Measurements from ENCODE around the gene EFR3B. TPM values are rescaled to one million over a fixed set of nuclear protein-coding genes. Genes with fewer than 3 reads are reported as not detected.
"Not testable (repeated sequence)": the region's sequence is repeated elsewhere in the genome, so short reads cannot be mapped to it uniquely, and the experiment has no call there.

Gene EFR3B, protein sequence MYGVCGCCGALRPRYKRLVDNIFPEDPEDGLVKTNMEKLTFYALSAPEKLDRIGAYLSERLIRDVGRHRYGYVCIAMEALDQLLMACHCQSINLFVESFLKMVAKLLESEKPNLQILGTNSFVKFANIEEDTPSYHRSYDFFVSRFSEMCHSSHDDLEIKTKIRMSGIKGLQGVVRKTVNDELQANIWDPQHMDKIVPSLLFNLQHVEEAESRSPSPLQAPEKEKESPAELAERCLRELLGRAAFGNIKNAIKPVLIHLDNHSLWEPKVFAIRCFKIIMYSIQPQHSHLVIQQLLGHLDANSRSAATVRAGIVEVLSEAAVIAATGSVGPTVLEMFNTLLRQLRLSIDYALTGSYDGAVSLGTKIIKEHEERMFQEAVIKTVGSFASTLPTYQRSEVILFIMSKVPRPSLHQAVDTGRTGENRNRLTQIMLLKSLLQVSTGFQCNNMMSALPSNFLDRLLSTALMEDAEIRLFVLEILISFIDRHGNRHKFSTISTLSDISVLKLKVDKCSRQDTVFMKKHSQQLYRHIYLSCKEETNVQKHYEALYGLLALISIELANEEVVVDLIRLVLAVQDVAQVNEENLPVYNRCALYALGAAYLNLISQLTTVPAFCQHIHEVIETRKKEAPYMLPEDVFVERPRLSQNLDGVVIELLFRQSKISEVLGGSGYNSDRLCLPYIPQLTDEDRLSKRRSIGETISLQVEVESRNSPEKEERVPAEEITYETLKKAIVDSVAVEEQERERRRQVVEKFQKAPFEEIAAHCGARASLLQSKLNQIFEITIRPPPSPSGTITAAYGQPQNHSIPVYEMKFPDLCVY
- under 1 TPM in 1 of 3 donors, not detected in 2; 0.05 TPM for total RNA-seq
- 0.05 TPM for total RNA-seq (2013)

DNA sequence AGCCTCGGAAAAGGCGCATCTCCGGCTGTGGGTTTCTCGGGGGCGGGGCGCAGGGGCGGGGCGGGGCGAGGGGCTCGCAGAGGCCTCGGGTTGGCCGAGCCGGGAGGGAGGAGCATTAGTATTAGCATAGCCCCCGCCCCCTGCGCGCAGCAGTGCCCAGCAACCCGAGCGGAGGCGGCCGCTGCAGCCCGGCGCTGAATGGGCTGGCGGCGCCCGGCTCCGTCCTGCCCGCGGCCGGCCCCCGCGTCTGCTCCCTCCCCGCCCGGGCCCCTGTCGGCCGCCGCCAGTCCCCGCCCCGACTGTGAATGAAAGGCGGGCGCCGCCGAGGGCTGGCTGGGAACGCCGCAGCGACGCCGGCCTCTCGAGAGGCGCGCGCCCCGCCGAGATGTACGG, at the start of gene EFR3B:
TSS of gene EFR3B (plus strand) at position 149 of the 393 bp plus-strand sequence. CDS start at position 386, 237 bp downstream.
- ATAC-seq (peak; percentile 97 to 99 (median 98)), DNase-seq (peak; percentile 78 to 95)
- under 1% methylated on average over 54 of the region's 54 CpGs for WGBS (ENCODE audit: insufficient coverage)
- Histone ChIP-seq H3K27ac (ENCODE audit: low read length) (no peak within 1 kb of the TSS), H3K27me3 (ENCODE audit: control insufficient read depth, insufficient read depth, low read length) (peaks cover 24% of the 10 kb centered on the region), H3K9me3 (ENCODE audit: control insufficient read depth, insufficient read depth, low read length) (no peaks in the 10 kb centered on the region), H3K36me3 (ENCODE audit: control insufficient read depth, insufficient read depth, low read length) (no peaks in the 10 kb centered on the region), H3K4me3 (ENCODE audit: low read length) (peak within 1 kb of the TSS; percentile 36), H3K4me1 (ENCODE audit: control insufficient read depth, insufficient read depth, low read length) (peaks cover 21% of the 10 kb centered on the region)
- Mint-ChIP-seq H3K27me3 (ENCODE audit: low read depth in 2 of 2) (peaks cover 25 to 27% of the 10 kb centered on the region in 2 donors), H3K4me1 (peaks cover 13 to 29% of the 10 kb centered on the region in 2 donors), H3K27ac (peak within 1 kb of the TSS in 1 of 2 donors; percentile 76), H3K9me3 (no peaks in the 10 kb centered on the region), H3K36me3 (no peaks in the 10 kb centered on the region), H3K4me3 (peak within 1 kb of the TSS; percentile 84)
- intact Hi-C loops (cut with micrococcal nuclease) = loop anchor here (2.0 kb wide), 1 partner anchor 69 kb away; no protein-coding TSS in a partner anchor
- TF ChIP-seq, protein P1, sequence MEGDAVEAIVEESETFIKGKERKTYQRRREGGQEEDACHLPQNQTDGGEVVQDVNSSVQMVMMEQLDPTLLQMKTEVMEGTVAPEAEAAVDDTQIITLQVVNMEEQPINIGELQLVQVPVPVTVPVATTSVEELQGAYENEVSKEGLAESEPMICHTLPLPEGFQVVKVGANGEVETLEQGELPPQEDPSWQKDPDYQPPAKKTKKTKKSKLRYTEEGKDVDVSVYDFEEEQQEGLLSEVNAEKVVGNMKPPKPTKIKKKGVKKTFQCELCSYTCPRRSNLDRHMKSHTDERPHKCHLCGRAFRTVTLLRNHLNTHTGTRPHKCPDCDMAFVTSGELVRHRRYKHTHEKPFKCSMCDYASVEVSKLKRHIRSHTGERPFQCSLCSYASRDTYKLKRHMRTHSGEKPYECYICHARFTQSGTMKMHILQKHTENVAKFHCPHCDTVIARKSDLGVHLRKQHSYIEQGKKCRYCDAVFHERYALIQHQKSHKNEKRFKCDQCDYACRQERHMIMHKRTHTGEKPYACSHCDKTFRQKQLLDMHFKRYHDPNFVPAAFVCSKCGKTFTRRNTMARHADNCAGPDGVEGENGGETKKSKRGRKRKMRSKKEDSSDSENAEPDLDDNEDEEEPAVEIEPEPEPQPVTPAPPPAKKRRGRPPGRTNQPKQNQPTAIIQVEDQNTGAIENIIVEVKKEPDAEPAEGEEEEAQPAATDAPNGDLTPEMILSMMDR (IDR thresholded peaks at IDR 0.05) = no peak

DNA sequence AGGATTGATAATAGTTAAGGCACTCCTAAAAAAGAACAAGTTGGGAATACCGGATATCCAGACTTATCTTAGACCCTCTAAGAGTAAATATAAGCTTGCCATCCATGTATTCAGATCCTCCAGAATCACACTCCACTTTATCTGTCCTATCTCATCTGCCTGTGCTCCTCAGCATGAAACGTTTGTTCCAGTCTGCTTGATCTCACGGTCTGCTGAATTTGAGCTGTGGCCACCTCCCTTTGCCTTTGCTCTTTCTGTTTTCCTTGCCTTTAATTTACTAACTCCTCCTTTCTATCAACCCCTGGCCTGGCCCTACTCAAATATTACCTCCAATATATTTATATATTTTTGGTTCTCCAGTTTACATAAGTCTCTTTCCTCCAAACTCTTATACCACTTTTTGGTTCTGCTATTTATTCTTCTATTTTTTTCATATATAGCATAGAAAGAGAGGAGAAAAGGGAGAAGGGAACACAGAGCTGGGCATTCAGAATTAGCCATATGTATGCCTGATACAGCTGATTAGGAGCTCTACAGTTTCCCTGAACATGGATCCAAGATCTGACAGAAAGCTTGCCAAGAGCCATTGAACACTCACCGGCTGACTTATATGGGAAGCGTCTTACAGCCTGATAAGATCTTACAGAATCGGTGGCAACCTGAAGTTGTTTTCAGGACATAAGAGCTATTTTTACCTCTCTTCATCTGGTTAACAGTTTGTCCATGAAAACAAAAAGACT, 48.3 kb upstream of the EFR3B start:
- ATAC-seq (no peak), DNase-seq (no peak)
- intact Hi-C loops (cut with micrococcal nuclease) = no loop called here
- H3K4me1 Mint-ChIP-seq = no peaks in the 10 kb centered on the region
- Histone ChIP-seq H3K9me3 (ENCODE audit: control insufficient read depth, insufficient read depth, low read length) (no peaks in the 10 kb centered on the region), H3K36me3 (ENCODE audit: control insufficient read depth, insufficient read depth, low read length) (no peaks in the 10 kb centered on the region), H3K27ac (ENCODE audit: low read length) (no peak overlapping the region), H3K4me3 (ENCODE audit: low read length) (no peak overlapping the region), H3K27me3 (ENCODE audit: control insufficient read depth, insufficient read depth, low read length) (no peaks in the 10 kb centered on the region), H3K4me1 (ENCODE audit: control insufficient read depth, insufficient read depth, low read length) (no peaks in the 10 kb centered on the region)
- TF ChIP-seq, protein P1 (IDR thresholded peaks at IDR 0.05) = no peak
- 34% methylated on average over 6 of the region's 6 CpGs for WGBS (ENCODE audit: insufficient coverage)
- H3K9me3 Mint-ChIP-seq = no peaks in the 10 kb centered on the region
- no peak overlapping the region for H3K27ac Mint-ChIP-seq
- H3K4me3 Mint-ChIP-seq = no peak overlapping the region
- peaks cover 10 to 18% of the 10 kb centered on the region in 2 donors for H3K27me3 Mint-ChIP-seq (ENCODE audit: low read depth in 2 of 2)
- no peaks in the 10 kb centered on the region for H3K36me3 Mint-ChIP-seq

DNA sequence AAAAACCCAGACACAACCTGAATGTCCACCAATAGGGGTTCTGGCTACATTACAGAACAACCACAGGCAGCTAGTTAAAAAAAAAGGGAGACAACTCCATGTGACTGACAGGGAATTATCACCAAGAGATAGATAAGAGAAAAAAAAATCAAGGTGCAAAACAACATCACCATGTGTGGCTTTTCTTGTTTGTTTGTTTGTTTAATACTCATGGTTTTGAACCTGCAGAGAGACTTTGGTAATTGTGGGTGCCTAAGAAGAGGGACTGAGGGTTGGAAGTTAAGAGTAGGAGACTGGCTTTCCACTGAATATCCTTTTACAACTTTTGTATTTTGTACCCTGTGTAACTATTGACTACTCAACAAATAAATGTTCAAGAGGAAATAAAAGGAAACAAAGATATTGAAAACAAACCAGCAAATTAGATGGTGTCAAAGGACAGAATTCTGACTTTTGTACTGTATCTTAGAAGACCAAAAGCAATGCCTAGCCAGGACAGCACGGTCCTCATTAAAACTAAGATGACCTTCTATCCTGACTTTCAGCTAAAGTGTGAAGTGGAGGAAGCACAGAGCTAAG, 47.6 kb upstream of the EFR3B start:
- DNase-seq = no peak
- intact Hi-C loops (cut with micrococcal nuclease) = no loop called here
- H3K4me1 Mint-ChIP-seq = no peaks in the 10 kb centered on the region
- Histone ChIP-seq H3K36me3 (ENCODE audit: control insufficient read depth, insufficient read depth, low read length) (no peaks in the 10 kb centered on the region), H3K4me3 (ENCODE audit: low read length) (no peak overlapping the region), H3K27me3 (ENCODE audit: control insufficient read depth, insufficient read depth, low read length) (no peaks in the 10 kb centered on the region), H3K4me1 (ENCODE audit: control insufficient read depth, insufficient read depth, low read length) (no peaks in the 10 kb centered on the region), H3K27ac (ENCODE audit: low read length) (no peak overlapping the region), H3K9me3 (ENCODE audit: control insufficient read depth, insufficient read depth, low read length) (no peaks in the 10 kb centered on the region)
- no peak for ATAC-seq
- no peak overlapping the region for H3K4me3 Mint-ChIP-seq
- H3K36me3 Mint-ChIP-seq = no peaks in the 10 kb centered on the region
- TF ChIP-seq, protein P1 (IDR thresholded peaks at IDR 0.05) = no peak
- 60% methylated on average over 1 of the region's 1 CpG for WGBS (ENCODE audit: insufficient coverage)
- H3K9me3 Mint-ChIP-seq = no peaks in the 10 kb centered on the region
- peaks cover 10 to 18% of the 10 kb centered on the region in 2 donors for H3K27me3 Mint-ChIP-seq (ENCODE audit: low read depth in 2 of 2)
- H3K27ac Mint-ChIP-seq = no peak overlapping the region

DNA sequence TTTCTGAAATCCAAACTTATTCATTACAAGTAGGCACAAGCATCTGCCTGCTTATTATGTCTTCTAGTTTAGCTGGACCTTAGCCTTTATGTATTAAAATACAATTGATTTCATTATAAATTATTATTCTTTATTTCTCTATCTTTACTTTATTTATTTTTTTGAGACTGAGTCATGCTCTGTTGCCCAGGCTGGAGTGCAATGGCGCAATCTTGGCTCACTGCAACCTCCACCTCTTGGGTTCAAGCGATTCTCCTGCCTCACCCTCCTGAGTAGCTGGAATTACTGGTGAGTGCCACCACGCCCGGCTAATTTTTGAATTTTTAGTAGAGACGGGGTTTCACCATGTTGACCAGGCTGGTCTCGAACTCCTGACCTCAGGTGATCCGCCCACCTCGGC, 42.8 kb upstream of the EFR3B start:
- H3K27me3 ChIP-seq (ENCODE audit: control insufficient read depth, insufficient read depth, low read length); H3K36me3 ChIP-seq (ENCODE audit: control insufficient read depth, insufficient read depth, low read length); H3K4me1 Mint-ChIP-seq; H3K27ac ChIP-seq (ENCODE audit: low read length); H3K4me3 Mint-ChIP-seq; DNase-seq; H3K4me3 ChIP-seq (ENCODE audit: low read length); H3K9me3 Mint-ChIP-seq; intact Hi-C loops (cut with micrococcal nuclease); H3K36me3 Mint-ChIP-seq; H3K9me3 ChIP-seq (ENCODE audit: control insufficient read depth, insufficient read depth, low read length); H3K4me1 ChIP-seq (ENCODE audit: control insufficient read depth, insufficient read depth, low read length); ATAC-seq; H3K27ac Mint-ChIP-seq: not testable (repeated sequence)
- H3K27me3 Mint-ChIP-seq (ENCODE audit: low read depth in 2 of 2) = peaks cover 2 to 12% of the 10 kb centered on the region in 2 donors
- WGBS (ENCODE audit: insufficient coverage) = 85% methylated on average over 7 of the region's 8 CpGs
